ENCODE measurements around the gene CDCA5.
A peak's percentile ranks its signal among the peaks of the same experiment; 100 is the strongest.

The CDCA5 gene

DNA sequence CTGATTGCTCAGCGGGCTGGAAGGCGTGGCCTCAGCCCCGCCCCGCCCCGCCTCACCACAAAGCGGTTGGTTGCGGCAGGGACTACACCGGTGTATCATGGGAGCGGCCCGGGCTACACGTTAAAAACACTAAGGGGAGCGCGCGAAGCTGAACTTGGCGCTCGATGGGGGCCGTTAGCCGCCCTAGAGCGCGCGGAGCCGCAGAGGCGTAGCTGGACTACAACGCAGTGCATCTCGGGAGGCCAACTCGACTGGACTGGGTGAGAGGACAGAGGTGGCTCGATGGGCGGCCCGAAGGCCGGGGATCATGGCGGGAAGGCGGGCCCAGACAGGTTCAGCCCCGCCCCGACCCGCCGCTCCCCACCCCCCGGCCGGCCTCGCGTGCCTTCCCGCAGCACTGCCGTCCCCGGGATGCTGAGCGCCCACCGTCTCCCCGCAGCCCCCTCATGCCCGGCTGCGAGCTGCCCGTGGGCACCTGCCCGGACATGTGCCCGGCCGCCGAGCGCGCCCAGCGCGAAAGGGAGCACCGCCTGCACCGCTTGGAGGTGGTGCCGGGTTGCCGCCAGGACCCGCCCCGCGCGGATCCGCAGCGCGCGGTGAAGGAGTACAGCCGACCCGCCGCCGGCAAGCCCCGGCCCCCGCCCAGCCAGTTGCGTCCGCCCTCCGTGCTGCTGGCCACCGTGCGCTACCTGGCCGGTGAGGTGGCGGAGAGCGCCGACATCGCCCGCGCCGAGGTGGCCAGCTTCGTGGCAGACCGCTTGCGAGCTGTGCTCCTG is 42.8 kb downstream of the CDCA5 start, which contains the start of gene SAC3D1:
TSS of gene SAC3D1 (plus strand) at position 364 of the 776 bp plus-strand sequence. CDS start at position 447, 83 bp downstream.
- DNase-seq = peak; percentile 60 to 81 (median 78)

DNA sequence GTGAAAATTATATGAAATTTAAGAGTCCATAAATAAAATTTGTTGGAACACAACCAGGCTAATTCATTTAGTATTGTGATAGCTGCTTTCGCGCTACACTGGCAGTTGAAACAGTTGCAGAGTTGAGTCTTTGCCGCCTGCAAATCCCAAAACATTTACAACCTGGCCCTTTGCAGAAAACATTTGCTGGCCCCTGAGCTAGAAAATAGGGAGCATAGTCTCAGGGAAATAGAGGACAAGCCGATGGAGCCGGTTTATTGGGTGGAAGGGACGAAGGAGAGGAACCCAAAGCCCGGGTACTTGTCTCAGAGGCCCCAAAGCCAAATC is 43.4 kb downstream of the CDCA5 start:
- DNase-seq = no peak

DNA sequence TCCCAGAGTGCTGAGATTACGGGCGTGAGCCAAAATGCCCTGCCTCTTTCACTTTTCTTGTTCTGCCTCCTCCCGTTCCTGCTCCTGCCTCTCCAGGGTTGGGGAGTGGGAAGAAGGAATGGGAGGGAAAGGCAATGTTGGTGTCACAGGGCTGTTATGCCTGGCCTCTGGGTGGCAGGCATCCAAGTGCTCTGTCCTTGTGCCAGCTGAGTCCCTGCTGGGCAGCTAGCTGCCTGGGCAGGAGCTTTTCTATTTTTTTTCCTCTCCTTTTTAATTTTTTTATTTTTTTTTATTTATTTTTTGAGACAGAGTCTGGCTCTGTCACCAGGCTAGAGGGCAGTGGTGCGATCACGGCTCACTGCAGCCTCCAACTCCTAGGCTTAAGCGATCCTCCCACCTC is 46.9 kb downstream of the CDCA5 start:
- no peak for DNase-seq

DNA sequence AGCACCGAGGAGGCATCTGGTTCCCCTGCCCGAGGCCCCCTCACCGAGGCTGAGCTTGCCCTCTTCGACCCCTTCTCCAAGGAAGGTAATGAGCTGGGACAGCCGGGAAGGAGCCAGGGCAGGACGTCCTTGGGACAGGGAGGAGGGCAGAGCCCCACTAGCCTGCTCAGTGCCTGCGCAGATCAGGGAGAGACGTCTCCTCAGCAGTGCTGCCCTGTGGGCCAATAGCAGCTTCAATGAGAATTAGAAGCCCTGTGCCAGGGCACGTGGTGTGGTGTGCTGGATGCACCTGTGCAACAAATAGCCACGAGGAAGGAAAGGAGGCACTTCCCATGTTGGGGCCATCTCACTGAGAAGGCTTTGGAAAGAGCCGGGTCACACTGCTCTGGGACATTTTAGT is 48.3 kb downstream of the CDCA5 start:
- no peak for DNase-seq

DNA sequence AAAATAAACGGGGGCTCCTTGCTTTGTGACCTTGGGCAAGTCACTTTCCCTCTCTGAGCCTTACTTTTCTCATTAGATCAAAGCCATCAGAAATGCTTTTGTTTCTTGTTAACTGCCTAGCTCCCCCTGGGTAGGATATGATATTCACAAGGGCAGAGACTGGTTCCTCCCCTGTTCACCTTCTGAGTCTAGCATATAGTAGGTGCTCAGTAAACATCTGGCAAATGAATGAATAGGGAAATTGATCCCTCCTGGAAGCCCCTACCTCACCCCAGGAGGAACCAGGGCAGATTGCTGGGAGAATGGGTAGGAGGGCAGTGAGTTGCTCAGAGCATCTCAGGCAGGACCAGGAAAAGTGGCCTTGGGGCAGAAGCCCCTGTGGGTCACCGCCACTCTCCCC is 49.4 kb downstream of the CDCA5 start:
- no peak for DNase-seq

DNA sequence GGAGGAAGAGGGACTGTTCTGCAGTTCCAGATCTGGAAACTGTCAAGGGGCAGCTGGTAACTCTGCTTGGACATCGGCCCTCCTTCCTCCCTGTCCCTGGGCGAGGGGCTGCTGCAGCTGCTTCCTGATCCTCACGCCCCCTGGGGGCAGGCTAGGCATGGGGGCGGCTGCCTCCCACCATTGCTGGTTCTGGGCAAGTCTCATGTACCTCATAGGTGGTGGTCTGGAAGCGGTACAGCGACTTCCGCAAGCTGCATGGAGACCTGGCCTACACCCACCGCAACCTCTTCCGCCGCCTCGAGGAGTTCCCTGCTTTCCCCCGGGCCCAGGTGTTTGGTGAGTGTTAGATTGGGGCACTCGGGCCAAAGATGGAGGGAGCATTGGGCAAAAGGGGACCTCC is 51.6 kb downstream of the CDCA5 start:
- DNase-seq = no peak
